ENCODE results near the gene HSD17B11.
"Not testable (repeated sequence)": the region's sequence is repeated elsewhere in the genome, so short reads cannot be mapped to it uniquely, and the experiment has no call there.

HSD17B11 gene

DNA sequence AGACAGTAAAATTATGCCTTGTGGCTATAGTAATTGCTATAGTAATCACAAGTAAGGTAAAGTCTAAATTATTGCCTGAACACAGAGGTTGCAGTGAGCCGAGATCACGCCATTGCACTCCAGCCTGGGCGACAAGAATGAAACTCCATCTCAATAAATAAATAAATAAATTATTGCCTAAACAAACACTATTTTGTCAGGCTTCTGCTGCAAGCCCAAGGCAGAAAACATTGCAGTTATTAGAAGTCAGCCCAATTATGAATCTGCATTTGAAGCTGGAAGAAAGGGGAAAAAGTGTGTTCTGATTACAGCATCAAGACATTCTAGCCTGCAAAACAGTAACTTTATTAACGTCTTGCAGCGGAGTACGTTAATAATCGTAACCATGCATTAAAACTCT lies 85.4 kb downstream of the HSD17B11 start:
- DNase-seq (ENCODE audit: insufficient read length, low spot score): no peak
- TF ChIP-seq, protein P1, sequence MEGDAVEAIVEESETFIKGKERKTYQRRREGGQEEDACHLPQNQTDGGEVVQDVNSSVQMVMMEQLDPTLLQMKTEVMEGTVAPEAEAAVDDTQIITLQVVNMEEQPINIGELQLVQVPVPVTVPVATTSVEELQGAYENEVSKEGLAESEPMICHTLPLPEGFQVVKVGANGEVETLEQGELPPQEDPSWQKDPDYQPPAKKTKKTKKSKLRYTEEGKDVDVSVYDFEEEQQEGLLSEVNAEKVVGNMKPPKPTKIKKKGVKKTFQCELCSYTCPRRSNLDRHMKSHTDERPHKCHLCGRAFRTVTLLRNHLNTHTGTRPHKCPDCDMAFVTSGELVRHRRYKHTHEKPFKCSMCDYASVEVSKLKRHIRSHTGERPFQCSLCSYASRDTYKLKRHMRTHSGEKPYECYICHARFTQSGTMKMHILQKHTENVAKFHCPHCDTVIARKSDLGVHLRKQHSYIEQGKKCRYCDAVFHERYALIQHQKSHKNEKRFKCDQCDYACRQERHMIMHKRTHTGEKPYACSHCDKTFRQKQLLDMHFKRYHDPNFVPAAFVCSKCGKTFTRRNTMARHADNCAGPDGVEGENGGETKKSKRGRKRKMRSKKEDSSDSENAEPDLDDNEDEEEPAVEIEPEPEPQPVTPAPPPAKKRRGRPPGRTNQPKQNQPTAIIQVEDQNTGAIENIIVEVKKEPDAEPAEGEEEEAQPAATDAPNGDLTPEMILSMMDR (IDR thresholded peaks at IDR 0.05; ENCODE audit: insufficient read depth, missing control alignments): no peak
- FAIRE-seq: no peak

DNA sequence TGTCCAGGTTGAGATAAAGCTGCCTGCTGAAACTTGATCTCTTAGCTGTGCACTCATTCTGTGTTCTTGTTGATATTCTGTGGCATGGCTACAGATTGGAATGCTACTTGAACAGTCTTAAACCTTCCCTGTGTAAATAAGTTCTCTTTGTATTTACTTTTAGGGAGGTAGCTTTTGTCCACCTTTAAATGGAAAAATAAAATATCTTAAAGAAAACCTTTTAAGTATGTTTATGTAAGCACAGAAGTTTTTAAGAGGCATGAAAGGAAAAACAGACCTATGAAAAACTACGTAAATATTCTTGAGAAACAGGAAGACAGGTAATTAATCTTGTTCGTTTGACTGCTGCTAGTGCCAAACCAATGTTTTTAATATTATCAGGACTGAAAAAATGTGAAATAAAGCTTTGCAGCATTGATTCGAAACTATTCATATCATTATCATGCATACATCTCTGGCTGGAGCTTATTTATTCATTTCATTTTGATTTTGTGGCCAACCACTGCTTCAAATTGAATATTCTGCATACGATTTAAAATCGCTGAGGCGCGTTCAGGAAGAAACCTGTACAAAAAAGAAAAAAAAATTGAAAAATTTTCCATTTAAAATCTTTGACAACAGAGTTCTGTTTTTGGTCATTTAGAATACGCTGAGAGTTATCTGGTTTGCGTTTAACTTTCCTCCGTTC lies 86.1 kb downstream of the HSD17B11 start:
- DNase-seq (ENCODE audit: insufficient read length, low spot score): no peak
- TF ChIP-seq, protein P1 (IDR thresholded peaks at IDR 0.05; ENCODE audit: insufficient read depth, missing control alignments): no peak
- FAIRE-seq: no peak

GRCh38 chr4:87299898-87300297 lies 91.1 kb downstream of the HSD17B11 start:
- no peak for FAIRE-seq
- DNase-seq (ENCODE audit: insufficient read length, low spot score): no peak
- TF ChIP-seq, protein P1 (IDR thresholded peaks at IDR 0.05; ENCODE audit: insufficient read depth, missing control alignments): no peak

DNA sequence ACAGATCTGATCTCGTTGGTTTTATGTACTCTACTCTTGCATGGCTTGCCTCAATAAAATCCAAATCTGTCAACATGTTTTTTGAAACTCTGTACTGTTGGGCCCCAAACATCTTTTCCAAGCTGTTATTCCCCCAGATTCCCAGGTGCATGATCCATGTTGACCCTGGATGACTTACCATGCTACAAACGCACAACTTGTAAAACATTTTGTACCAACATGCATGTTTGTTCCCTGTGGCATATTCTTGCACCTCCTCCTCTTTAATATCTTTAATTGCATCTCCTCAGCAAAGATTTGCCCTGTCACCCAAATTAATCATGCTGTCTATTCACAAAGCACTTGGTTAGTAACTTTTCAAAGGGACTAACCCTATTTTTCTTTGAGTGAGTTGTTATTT lies 92.6 kb downstream of the HSD17B11 start:
- TF ChIP-seq, protein P1 (IDR thresholded peaks at IDR 0.05; ENCODE audit: insufficient read depth, missing control alignments): no peak
- DNase-seq (ENCODE audit: insufficient read length, low spot score) (no peak), FAIRE-seq (no peak)

- FAIRE-seq: not testable (repeated sequence)
Observed at GRCh38 chr4:87294911-87295310, 96.1 kb downstream of the HSD17B11 start.

GRCh38 chr4:87293889-87294288 lies 97.1 kb downstream of the HSD17B11 start:
- DNase-seq (ENCODE audit: insufficient read length, low spot score); FAIRE-seq: not testable (repeated sequence)

More at GRCh38 chr4:87294911-87295310, 96.1 kb downstream of the HSD17B11 start:
- DNase-seq (ENCODE audit: insufficient read length, low spot score): not testable (repeated sequence)

- FAIRE-seq (no peak), DNase-seq (ENCODE audit: insufficient read length, low spot score) (no peak)
- TF ChIP-seq, protein P1 (IDR thresholded peaks at IDR 0.05; ENCODE audit: insufficient read depth, missing control alignments): no peak
Observed at GRCh38 chr4:87286970-87287369, 104.0 kb downstream of the HSD17B11 start.

Measured in D721Med (cell line).